SU-DHL-6 (cell line): ENCODE measurements around the gene MAPK8IP1.
"Not testable (repeated sequence)": the region's sequence is repeated elsewhere in the genome, so short reads cannot be mapped to it uniquely, and the experiment has no call there.

Experiments
- H2AFZ ChIP-seq: fragments of 200-600 bp; sonication (generic); 2 replicates; pipeline ENCODE4 v1.6.1; 2014; ENCODE audit warnings: low read depth, mild to moderate bottlenecking, moderate library complexity, mixed read lengths, antibody characterized with exemption, low read length; ENCODE audit not compliant: severe bottlenecking
- H3F3A ChIP-seq: fragments of 200-600 bp; shearing (Covaris generic); 2 replicates; pipeline ENCODE4 v1.6.0; 2016; ENCODE audit warnings: antibody characterized with exemption, mild to moderate bottlenecking; ENCODE audit not compliant: insufficient read depth
- H3K27ac ChIP-seq: fragments of 200-600 bp; sonication (generic); 2 replicates; pipeline ENCODE4 v1.5.1; 2016; ENCODE audit warnings: low read depth, mild to moderate bottlenecking, low read length, moderate library complexity, mixed read lengths
- H3K27me3 ChIP-seq: fragments of 200-600 bp; sonication (generic), shearing (Covaris generic); 2 replicates; pipeline ENCODE4 v1.6.0; 2014; ENCODE audit warnings: mild to moderate bottlenecking, low read length
- H3K36me3 ChIP-seq: fragments of 200-600 bp; sonication (generic); 2 replicates; pipeline ENCODE4 v1.6.1; 2014; ENCODE audit warnings: mild to moderate bottlenecking, low read length, mixed read lengths
- H3K4me2 ChIP-seq: fragments of 300-600, 200-600 bp; shearing (Covaris generic), sonication (generic); 2 replicates; pipeline ENCODE4 v1.6.0; 2014; ENCODE audit warnings: low read length, low read depth, mild to moderate bottlenecking; ENCODE audit not compliant: poor library complexity, severe bottlenecking
- H3K4me3 ChIP-seq: fragments of 200-600 bp; sonication (generic); 2 replicates; pipeline ENCODE4 v1.5.1; 2014; ENCODE audit warnings: antibody characterized with exemption, low read length, mild to moderate bottlenecking, mixed read lengths; ENCODE audit not compliant: insufficient read depth, poor library complexity, severe bottlenecking
- H3K79me2 ChIP-seq: fragments of 200-600 bp; sonication (generic); 2 replicates; pipeline ENCODE4 v1.6.1; 2014; ENCODE audit warnings: mild to moderate bottlenecking, low read length, moderate library complexity; ENCODE audit not compliant: insufficient read depth
- H3K9ac ChIP-seq: fragments of 200-600 bp; sonication (generic); 2 replicates; pipeline ENCODE4 v1.7.0; 2014; ENCODE audit warnings: mild to moderate bottlenecking, low read length
- H3K9me2 ChIP-seq: fragments of 200-600 bp; sonication (generic); replicated peaks from 2 replicates; pipeline ENCODE4 v1.6.1; 2014; ENCODE audit warnings: low read length; ENCODE audit not compliant: insufficient read depth
- H3K9me3 ChIP-seq: fragments of 200-600 bp; sonication (generic); 2 replicates; pipeline ENCODE4 v1.6.1; 2014; ENCODE audit warnings: low read length, mixed read lengths; ENCODE audit not compliant: insufficient read depth
- H4K20me1 ChIP-seq: fragments of 200-600 bp; sonication (generic); 2 replicates; pipeline ENCODE4 v1.6.1; 2014; ENCODE audit warnings: low read depth, mild to moderate bottlenecking, antibody characterized with exemption, low read length, moderate library complexity, mixed read lengths
- CTCF ChIP-seq: fragments of 200-600 bp; sonication (generic); IDR thresholded peaks from one replicate; pipeline ENCODE4 v1.5.1; 2017; ENCODE audit warnings: antibody characterized with exemption, mild to moderate bottlenecking, low read length, moderate library complexity; ENCODE audit not compliant: insufficient read depth, poor library complexity, severe bottlenecking
- EZH2phosphoT487 ChIP-seq: fragments of 200-600 bp; sonication (generic), shearing (Covaris generic); conservative IDR thresholded peaks from 2 replicates; pipeline ENCODE4 v1.6.1; 2018; ENCODE audit warnings: mild to moderate bottlenecking, antibody characterized with exemption, low read length, moderate library complexity, mixed read lengths

The MAPK8IP1 gene

GRCh38 chr11:45905095-45905494 lies 19.6 kb downstream of the MAPK8IP1 start:
- no peaks in the 10 kb centered on the region for H3K9me2 ChIP-seq
- H3K9me3 ChIP-seq = no peaks in the 10 kb centered on the region
- no peaks in the 10 kb centered on the region for H3F3A ChIP-seq
- H2AFZ ChIP-seq = no peak overlapping the region
- no peak overlapping the region for H3K9ac ChIP-seq
- no peak overlapping the region for H3K27ac ChIP-seq
- H3K4me3 ChIP-seq = no peak overlapping the region
- H3K4me2 ChIP-seq = no peak overlapping the region
- H3K79me2 ChIP-seq = no peaks in the 10 kb centered on the region
- H3K36me3 ChIP-seq = no peaks in the 10 kb centered on the region
- H4K20me1 ChIP-seq = no peaks in the 10 kb centered on the region
- TF ChIP-seq EZH2phosphoT487 (no peak), CTCF (no peak)
- no peaks in the 10 kb centered on the region for H3K27me3 ChIP-seq

- H3K79me2 ChIP-seq, H3K9me3 ChIP-seq, H3K4me2 ChIP-seq, H3K27me3 ChIP-seq, H3K4me3 ChIP-seq, H2AFZ ChIP-seq, H3K9me2 ChIP-seq, H3F3A ChIP-seq, H3K9ac ChIP-seq, H3K36me3 ChIP-seq, H3K27ac ChIP-seq, H4K20me1 ChIP-seq: not testable (repeated sequence)
Measured at GRCh38 chr11:45905576-45905975, 20.1 kb downstream of the MAPK8IP1 start.

GRCh38 chr11:45906096-45906682 lies 20.7 kb downstream of the MAPK8IP1 start:
- Histone ChIP-seq H3K9me2 (no peaks in the 10 kb centered on the region), H4K20me1 (no peaks in the 10 kb centered on the region), H3K27me3 (no peaks in the 10 kb centered on the region), H3K27ac (no peak overlapping the region), H3K9ac (no peak overlapping the region), H3F3A (no peaks in the 10 kb centered on the region), H3K4me3 (no peak overlapping the region), H2AFZ (no peak overlapping the region), H3K4me2 (no peak overlapping the region), H3K36me3 (no peaks in the 10 kb centered on the region), H3K9me3 (no peaks in the 10 kb centered on the region), H3K79me2 (no peaks in the 10 kb centered on the region)
- TF ChIP-seq CTCF (no peak), EZH2phosphoT487 (no peak)

GRCh38 chr11:45906965-45907611 lies 21.6 kb downstream of the MAPK8IP1 start, which contains the start of gene FREY1:
TSS of gene FREY1 (minus strand) at chr11:45907271. CDS start at chr11:45907245, 26 bp downstream.
- no peaks in the 10 kb centered on the region for H4K20me1 ChIP-seq
- H3K27ac ChIP-seq = no peak within 1 kb of the TSS
- no peaks in the 10 kb centered on the region for H3K36me3 ChIP-seq
- no peaks in the 10 kb centered on the region for H3K79me2 ChIP-seq
- H3K9ac ChIP-seq = no peak within 1 kb of the TSS
- H3F3A ChIP-seq = no peaks in the 10 kb centered on the region
- H3K9me3 ChIP-seq = no peaks in the 10 kb centered on the region
- TF ChIP-seq CTCF (no peak), EZH2phosphoT487 (no peak)
- H2AFZ ChIP-seq = no peak within 1 kb of the TSS
- no peaks in the 10 kb centered on the region for H3K27me3 ChIP-seq
- H3K4me3 ChIP-seq = no peak within 1 kb of the TSS
- H3K9me2 ChIP-seq = no peaks in the 10 kb centered on the region
- H3K4me2 ChIP-seq = no peak within 1 kb of the TSS
